K562 (cell line): ENCODE measurements around the gene SPEF1. TPM values are rescaled to one million over a fixed set of nuclear protein-coding genes. Genes with fewer than 3 reads are reported as not detected.

Experiments
- CBX2 ChIP-seq: fragments of 200-600 bp; sonication (generic); IDR thresholded peaks from one replicate; pipeline ENCODE4 v1.6.1; 2012; ENCODE audit warnings: mild to moderate bottlenecking, low read length, inconsistent platforms; ENCODE audit not compliant: insufficient read depth, poor library complexity, severe bottlenecking
- CREM ChIP-seq: IDR thresholded peaks from 2 replicates; pipeline ENCODE4 v1.6.1; 2014; ENCODE audit warnings: antibody characterized with exemption, low read depth
- E2F6 ChIP-seq, 2 experiments: IDR thresholded peaks; 2 replicates each; pipeline ENCODE4 v1.6.1; 2011; ENCODE audit warnings: borderline replicate concordance in 1 of 2, control low read depth in 1 of 2, low read depth in 1 of 2, low read length in 1 of 2, mild to moderate bottlenecking in 1 of 2, mixed read lengths in 1 of 2, moderate library complexity in 1 of 2; ENCODE audit not compliant: insufficient read depth in 1 of 2, insufficient read length in 1 of 2, poor library complexity in 1 of 2, severe bottlenecking in 1 of 2; ENCODE audit errors: extremely low read depth in 1 of 2
- FOSL1 ChIP-seq: fragments of 200-800 bp; sonication (Bioruptor generic); conservative IDR thresholded peaks from 2 replicates; pipeline ENCODE4 v1.6.1; 2016; ENCODE audit warnings: missing genetic modification characterization, missing compliant biosample characterization
- GMEB1 ChIP-seq: fragments of 250-450 bp; sonication (Bioruptor Pico); IDR thresholded peaks from 2 replicates; pipeline ENCODE4 v1.4.0; 2020; ENCODE audit warnings: mild to moderate bottlenecking
- KLF6 ChIP-seq: fragments of 250-450 bp; sonication (Bioruptor Pico); IDR thresholded peaks from 2 replicates; pipeline ENCODE4 v1.4.0; 2020; ENCODE audit warnings: mild to moderate bottlenecking, moderate library complexity, borderline replicate concordance
- MTA1 ChIP-seq: fragments of 450-650 bp; IDR thresholded peaks from 2 replicates; pipeline ENCODE4 v1.6.1; 2017; ENCODE audit warnings: borderline replicate concordance
- NFE2L1 ChIP-seq: fragments of 450-650 bp; IDR thresholded peaks from 2 replicates; pipeline ENCODE4 v1.6.1; 2016; ENCODE audit warnings: missing genetic modification characterization, low read depth, mild to moderate bottlenecking, missing compliant biosample characterization, moderate library complexity, borderline replicate concordance
- NR3C1 ChIP-seq: sonication (generic); formaldehyde crosslinking; IDR thresholded peaks from 2 replicates; pipeline ENCODE4 v1.8.1; 2022; ENCODE audit warnings: missing genetic modification reagents
- RB1 ChIP-seq: fragments of 450-650 bp; IDR thresholded peaks from 2 replicates; pipeline ENCODE4 v1.6.1; 2017; ENCODE audit warnings: low read depth, mild to moderate bottlenecking
- SMC3 ChIP-seq: conservative IDR thresholded peaks from 2 replicates; pipeline ENCODE4 v1.6.1; 2011; ENCODE audit warnings: low read depth, low read length, improper control_type of control experiment; ENCODE audit not compliant: insufficient read depth
- SPI1 ChIP-seq: IDR thresholded peaks from 2 replicates; pipeline ENCODE4 v1.6.1; 2011; ENCODE audit warnings: low read depth, low read length, control low read depth, borderline replicate concordance
- STAG1 ChIP-seq: sonication (generic); formaldehyde crosslinking; IDR thresholded peaks from 2 replicates; pipeline ENCODE4 v1.5.0; 2020; ENCODE audit warnings: missing genetic modification reagents, borderline replicate concordance
- TEAD1 ChIP-seq, 2 experiments: fragments of 450-650 bp in 1 of 2; sonication (generic) in 1 of 2; formaldehyde crosslinking; IDR thresholded peaks; 2 replicates each; pipeline versions ENCODE4 v1.4.0 to v1.8.0; 2020 to 2022; ENCODE audit warnings: mild to moderate bottlenecking in 2 of 2, missing genetic modification reagents in 1 of 2
- TEAD4 ChIP-seq, 2 experiments: sonication (generic) in 1 of 2; formaldehyde crosslinking in 1 of 2; IDR thresholded peaks; 2 replicates each; pipeline versions ENCODE4 v1.6.1 to v1.8.0; 2012 to 2022; ENCODE audit warnings: borderline replicate concordance in 1 of 2, inconsistent platforms in 1 of 2, low read length in 1 of 2, mild to moderate bottlenecking in 1 of 2, missing genetic modification reagents in 1 of 2
- ZNF197 ChIP-seq: fragments of 200-800 bp; sonication (Bioruptor generic); IDR thresholded peaks from 2 replicates; pipeline ENCODE4 v1.6.1; 2016; ENCODE audit warnings: low read depth, missing genetic modification characterization, missing compliant biosample characterization
- ZNF512 ChIP-seq: IDR thresholded peaks from 2 replicates; pipeline ENCODE4 v1.6.1; 2016; ENCODE audit warnings: missing genetic modification characterization, missing compliant biosample characterization
- ZNF740 ChIP-seq, 3 experiments: fragments of 200-800 bp in 1 of 3; sonication (Bioruptor generic) in 1 of 3; sonication (generic) in 1 of 3; formaldehyde crosslinking in 1 of 3; IDR thresholded peaks; 2 replicates each; pipeline versions ENCODE4 v1.6.1 to v1.8.0; 2016 to 2022; ENCODE audit warnings: mild to moderate bottlenecking in 2 of 3, missing compliant biosample characterization in 2 of 3, missing genetic modification characterization in 2 of 3, missing genetic modification reagents in 1 of 3
- polyA plus RNA-seq, 8 experiments: library from polyadenylated mRNA; depleted of rRNA in 4 of 8; stranded (reverse) in 5 of 8; unstranded in 3 of 8; fragments of >200 nt; fragmentation: Nextera tagmentation in 2 of 8; fragmentation: Illumina TruSeq in 1 of 8; extraction: Ambion mirVana in 2 of 8; extraction: Trizol in 1 of 8; gene quantifications; 2 replicates each; pipeline versions ENCODE4 v1.2.1 to v1.2.3, GENCODE V29; 2011 to 2014; ENCODE audit warnings: inconsistent platforms in 1 of 8, missing spikeins in 1 of 8
- total RNA-seq, 7 experiments: library from RNA; depleted of rRNA in 6 of 7; stranded (reverse); fragments of >200 nt in 6 of 7; fragmentation: Illumina TruSeq in 2 of 7; extraction: Trizol in 2 of 7; gene quantifications; 2 replicates each; pipeline versions ENCODE4 v1.2.1 to v1.2.3, GENCODE V29; 2011 to 2021; ENCODE audit warnings: low replicate concordance in 1 of 7

The SPEF1 gene
- total and polyA plus RNA-seq, 9 of the 15 experiments (the other 6 are each of a cell fraction or from before 2014, with no cell fraction given) = not detected

GRCh38 chr20:3786665-3787323 is 5.5 kb upstream of the SPEF1 start, which contains the start of gene CENPB (continued):
- TF ChIP-seq ZNF740 (CRISPR knock-in tag; IDR thresholded peaks at IDR 0.05) = no peak
- 0 out of 4 replicates have a peak, but pooled peaks of 1 of the 2 experiments have one; percentile 44 for TF ChIP-seq ZNF740 (tag; IDR thresholded peaks at IDR 0.05)
- 0 out of 2 replicates have a peak, but pooled peaks have one; percentile 9 for TF ChIP-seq TEAD4 (IDR thresholded peaks at IDR 0.05; ENCODE audit: low read length)
- no peak for TF ChIP-seq TEAD4 (CRISPR knock-in tag; IDR thresholded peaks at IDR 0.05; ENCODE audit: borderline replicate concordance)
- TF ChIP-seq MTA1 = no peak
- peak; percentile 54 for TF ChIP-seq CREM
- no peak for TF ChIP-seq CBX2
- peak; percentile 35; the same call in 1 of the 2 replicates for TF ChIP-seq SPI1
- TF ChIP-seq ZNF512 (tag) = peak; percentile 48; the same call in 1 of the 2 replicates
- TF ChIP-seq GMEB1 (CRISPR knock-in tag) = 0 out of 2 replicates have a peak, but pooled peaks have one; percentile 9
- peak in 1 of 2 experiments; percentile 92; a peak in 2 of 4 replicates for TF ChIP-seq TEAD1 (CRISPR knock-in tag; IDR thresholded peaks at IDR 0.05)
- TF ChIP-seq SMC3 = peak; percentile 38; the same call in 1 of the 2 replicates
- TF ChIP-seq STAG1 (CRISPR knock-in tag) = peak; percentile 75; the same call in 1 of the 2 replicates
- TF ChIP-seq NR3C1 (CRISPR knock-in tag) = no peak
- 0 out of 2 replicates have a peak, but pooled peaks have one; percentile 36 for TF ChIP-seq FOSL1 (tag)
- no peak for TF ChIP-seq ZNF197 (CRISPR knock-in tag)
- TF ChIP-seq KLF6 (CRISPR knock-in tag) = no peak
- TF ChIP-seq NFE2L1 = no peak
- peak; percentile 65; the same call in 1 of the 2 replicates for TF ChIP-seq RB1
- TF ChIP-seq E2F6 (IDR thresholded peaks at IDR 0.05; ENCODE audit: borderline replicate concordance in 1 of 2, extremely low read depth in 1 of 2, insufficient read depth in 1 of 2, insufficient read length in 1 of 2, low read depth in 1 of 2, low read length in 1 of 2, poor library complexity in 1 of 2, severe bottlenecking in 1 of 2) = peak in 1 of 2 experiments; percentile 83
